WTC11 (cell line): ENCODE data around the gene NRBF2.

Experiments
- ATF6 ChIP-seq: sonication (generic); formaldehyde crosslinking; IDR thresholded peaks from 2 replicates; pipeline ENCODE4 v1.8.1; 2023; ENCODE audit warnings: mild to moderate bottlenecking, missing genetic modification reagents
- E2F5 ChIP-seq: sonication (generic); formaldehyde crosslinking; IDR thresholded peaks from 2 replicates; pipeline ENCODE4 v1.8.1; 2022; ENCODE audit warnings: mild to moderate bottlenecking, moderate library complexity, missing genetic modification reagents
- SOX15 ChIP-seq: fragments of 250-450 bp; sonication (Bioruptor Pico); IDR thresholded peaks from 2 replicates; pipeline ENCODE4 v1.9.0; 2021; ENCODE audit warnings: mild to moderate bottlenecking
- TF ChIP-seq, protein P1 (sequence below): sonication (generic); formaldehyde crosslinking; IDR thresholded peaks from 2 replicates; pipeline ENCODE4 v1.8.0; 2022; ENCODE audit warnings: mild to moderate bottlenecking, missing genetic modification reagents
- TF ChIP-seq, protein P2 (sequence below): fragments of 250-450 bp; sonication (Bioruptor Pico); IDR thresholded peaks from 2 replicates; pipeline ENCODE4 v1.9.0; 2021; ENCODE audit warnings: mild to moderate bottlenecking

DNA sequence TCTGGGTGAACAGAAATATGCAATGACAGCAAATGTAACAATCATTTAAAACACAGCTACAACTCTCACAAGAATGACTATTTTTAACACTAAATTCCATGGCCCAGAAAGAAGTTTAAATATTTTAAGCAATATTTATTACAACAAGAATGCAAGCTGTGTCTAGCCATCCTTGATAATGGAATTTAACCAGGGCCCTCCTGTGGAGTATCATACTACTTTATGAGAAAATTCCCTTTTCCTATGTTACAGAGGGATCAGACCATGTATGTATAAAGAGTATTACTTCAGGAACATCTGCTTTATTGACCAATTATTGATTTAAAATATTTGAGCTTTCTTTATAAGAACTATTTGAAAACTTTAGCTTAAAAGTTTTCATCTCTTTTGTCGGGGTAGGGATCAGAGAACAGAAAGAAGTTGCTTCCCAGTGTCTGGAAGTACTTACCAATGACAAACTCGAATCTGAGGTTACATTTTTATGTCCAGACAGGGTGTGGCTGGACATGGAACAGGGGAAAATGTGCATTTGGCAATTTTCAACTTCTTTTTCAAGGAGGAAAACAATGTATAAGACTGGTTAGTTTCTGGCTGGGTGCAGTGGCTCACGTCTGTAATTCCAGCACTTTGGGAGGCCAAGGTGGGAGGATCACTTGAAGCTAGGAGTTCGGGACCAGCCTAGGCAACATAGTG lies 48.3 kb upstream of the NRBF2 start:
- TF ChIP-seq SOX15 (CRISPR knock-in tag) (no peak), E2F5 (CRISPR knock-in tag) (no peak), ATF6 (no peak)
- TF ChIP-seq, protein P1, sequence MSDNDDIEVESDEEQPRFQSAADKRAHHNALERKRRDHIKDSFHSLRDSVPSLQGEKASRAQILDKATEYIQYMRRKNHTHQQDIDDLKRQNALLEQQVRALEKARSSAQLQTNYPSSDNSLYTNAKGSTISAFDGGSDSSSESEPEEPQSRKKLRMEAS, result no peak
- TF ChIP-seq, protein P2, sequence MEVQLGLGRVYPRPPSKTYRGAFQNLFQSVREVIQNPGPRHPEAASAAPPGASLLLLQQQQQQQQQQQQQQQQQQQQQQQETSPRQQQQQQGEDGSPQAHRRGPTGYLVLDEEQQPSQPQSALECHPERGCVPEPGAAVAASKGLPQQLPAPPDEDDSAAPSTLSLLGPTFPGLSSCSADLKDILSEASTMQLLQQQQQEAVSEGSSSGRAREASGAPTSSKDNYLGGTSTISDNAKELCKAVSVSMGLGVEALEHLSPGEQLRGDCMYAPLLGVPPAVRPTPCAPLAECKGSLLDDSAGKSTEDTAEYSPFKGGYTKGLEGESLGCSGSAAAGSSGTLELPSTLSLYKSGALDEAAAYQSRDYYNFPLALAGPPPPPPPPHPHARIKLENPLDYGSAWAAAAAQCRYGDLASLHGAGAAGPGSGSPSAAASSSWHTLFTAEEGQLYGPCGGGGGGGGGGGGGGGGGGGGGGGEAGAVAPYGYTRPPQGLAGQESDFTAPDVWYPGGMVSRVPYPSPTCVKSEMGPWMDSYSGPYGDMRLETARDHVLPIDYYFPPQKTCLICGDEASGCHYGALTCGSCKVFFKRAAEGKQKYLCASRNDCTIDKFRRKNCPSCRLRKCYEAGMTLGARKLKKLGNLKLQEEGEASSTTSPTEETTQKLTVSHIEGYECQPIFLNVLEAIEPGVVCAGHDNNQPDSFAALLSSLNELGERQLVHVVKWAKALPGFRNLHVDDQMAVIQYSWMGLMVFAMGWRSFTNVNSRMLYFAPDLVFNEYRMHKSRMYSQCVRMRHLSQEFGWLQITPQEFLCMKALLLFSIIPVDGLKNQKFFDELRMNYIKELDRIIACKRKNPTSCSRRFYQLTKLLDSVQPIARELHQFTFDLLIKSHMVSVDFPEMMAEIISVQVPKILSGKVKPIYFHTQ (CRISPR knock-in tag), result no peak
